Dermis microvascular lymphatic vessel endothelial cell (primary cell): ENCODE results near the gene TTC13. TPM values are rescaled to one million over a fixed set of nuclear protein-coding genes. Genes with fewer than 3 reads are reported as not detected.

Experiments used
- total RNA-seq: library from RNA; depleted of rRNA; stranded (reverse); fragments of >200 nt; gene quantifications from 2 replicates; pipeline ENCODE4 v1.2.1, GENCODE V29; 2014

TTC13 gene
- total RNA-seq, 1 donor from 2014 or later: 8.6 TPM

Other genes with a start within 250 kb of the TTC13 start
- under 0.01 TPM in 1 of 2 replicates, not detected in the other for gene CAPN9, start 231.5 kb downstream of the TTC13 start, total RNA-seq
- 17.1 and 17.8 TPM in 2 replicates for gene C1orf198, start 110.3 kb downstream of the TTC13 start, total RNA-seq
- gene ARV1, start 233 bp upstream of the TTC13 start, total RNA-seq: 9.6 and 11.0 TPM in 2 replicates
- gene FAM89A, start 61.4 kb upstream of the TTC13 start, total RNA-seq: 20.0 and 30.5 TPM in 2 replicates
- gene TRIM67, start 183.2 kb upstream of the TTC13 start, total RNA-seq: not detected in 2 replicates